Liver (tissue), 9 donors: ENCODE data around the gene HOXC10. TPM values are rescaled to one million over a fixed set of nuclear protein-coding genes. Genes with fewer than 3 reads are reported as not detected.

Source experiments
- DNase-seq: peaks from one replicate; pipeline ENCODE4 v3.0.0-alpha.2; 2017; ENCODE audit warnings: low spot score
- H3K27ac ChIP-seq, 2 donors: one replicate each; pipeline ENCODE4 v1.7.0; 2013; ENCODE audit warnings: inconsistent platforms in 2 of 2, low read length in 2 of 2, control low read depth in 1 of 2, low read depth in 1 of 2, mild to moderate bottlenecking in 1 of 2
- H3K27me3 ChIP-seq, 4 donors: one replicate each; pipeline versions ENCODE4 v1.6.1 to v1.7.0; 2013; ENCODE audit warnings: low read length in 3 of 4, inconsistent platforms in 1 of 4, mild to moderate bottlenecking in 1 of 4, moderate library complexity in 1 of 4; ENCODE audit not compliant: control insufficient read depth in 4 of 4, insufficient read depth in 4 of 4
- H3K36me3 ChIP-seq, 4 donors: one replicate each; pipeline versions ENCODE4 v1.6.1 to v1.7.0; 2013; ENCODE audit warnings: low read length in 3 of 4, mild to moderate bottlenecking in 3 of 4, low read depth in 1 of 4, moderate library complexity in 1 of 4; ENCODE audit not compliant: control insufficient read depth in 4 of 4, insufficient read depth in 3 of 4
- H3K4me1 ChIP-seq, 4 donors: one replicate each; pipeline versions ENCODE4 v1.6.1 to v1.7.0; 2013; ENCODE audit warnings: low read length in 3 of 4, mild to moderate bottlenecking in 3 of 4, moderate library complexity in 1 of 4; ENCODE audit not compliant: control insufficient read depth in 4 of 4, insufficient read depth in 4 of 4
- H3K4me3 ChIP-seq, 3 donors: one replicate each; pipeline versions ENCODE4 v1.6.1 to v1.7.0; 2013; ENCODE audit warnings: low read length in 3 of 3, control low read depth in 1 of 3, low read depth in 1 of 3, mild to moderate bottlenecking in 1 of 3
- H3K9ac ChIP-seq, 2 donors: one replicate each; pipeline ENCODE4 v1.7.0; 2013; ENCODE audit warnings: low read length in 2 of 2, mild to moderate bottlenecking in 2 of 2, moderate library complexity in 2 of 2, control low read depth in 1 of 2, low read depth in 1 of 2
- H3K9me3 ChIP-seq, 4 donors: one replicate each; pipeline versions ENCODE4 v1.6.1 to v1.7.0; 2013; ENCODE audit warnings: low read length in 3 of 4; ENCODE audit not compliant: control insufficient read depth in 4 of 4
- EGR1 ChIP-seq, 2 donors: IDR thresholded peaks; 2 replicates each; pipeline ENCODE4 v1.6.1; 2016 to 2018; ENCODE audit warnings: antibody characterized with exemption in 2 of 2, low read depth in 2 of 2
- FOXA1 ChIP-seq: IDR thresholded peaks from 2 replicates; pipeline ENCODE4 v1.6.1; 2016; ENCODE audit warnings: antibody characterized with exemption
- FOXA2 ChIP-seq: IDR thresholded peaks from 2 replicates; pipeline ENCODE4 v1.6.1; 2016; ENCODE audit warnings: antibody characterized with exemption
- GABPA ChIP-seq, 2 donors: IDR thresholded peaks in 1 of 2; conservative IDR thresholded peaks in 1 of 2; 2 replicates each; pipeline ENCODE4 v1.6.1; 2016; ENCODE audit warnings: antibody characterized with exemption in 2 of 2, mild to moderate bottlenecking in 1 of 2, moderate library complexity in 1 of 2
- HNF4A ChIP-seq, 2 donors: conservative IDR thresholded peaks; 2 replicates each; pipeline ENCODE4 v1.6.1; 2016; ENCODE audit warnings: antibody characterized with exemption in 2 of 2, mild to moderate bottlenecking in 2 of 2
- HNF4G ChIP-seq: IDR thresholded peaks from 2 replicates; pipeline ENCODE4 v1.6.1; 2016; ENCODE audit warnings: antibody characterized with exemption
- JUND ChIP-seq, 2 donors: IDR thresholded peaks; 2 replicates each; pipeline ENCODE4 v1.6.1; 2016; ENCODE audit warnings: antibody characterized with exemption in 2 of 2
- NR2F2 ChIP-seq: IDR thresholded peaks from 2 replicates; pipeline ENCODE4 v1.6.1; 2016; ENCODE audit warnings: antibody characterized with exemption
- RAD21 ChIP-seq, 2 donors: IDR thresholded peaks; 2 replicates each; pipeline ENCODE4 v1.6.1; 2016; ENCODE audit warnings: antibody characterized with exemption in 2 of 2, mild to moderate bottlenecking in 2 of 2
- RXRA ChIP-seq, 2 donors: IDR thresholded peaks; 2 replicates each; pipeline ENCODE4 v1.6.1; 2017 to 2018; ENCODE audit warnings: antibody characterized with exemption in 2 of 2, mild to moderate bottlenecking in 1 of 2
- SP1 ChIP-seq: IDR thresholded peaks from 2 replicates; pipeline ENCODE4 v1.6.1; 2018; ENCODE audit warnings: antibody characterized with exemption, mild to moderate bottlenecking
- TAF1 ChIP-seq: conservative IDR thresholded peaks from 2 replicates; pipeline ENCODE4 v1.6.1; 2016; ENCODE audit warnings: antibody characterized with exemption, mild to moderate bottlenecking
- YY1 ChIP-seq: IDR thresholded peaks from 2 replicates; pipeline ENCODE4 v1.6.1; 2016; ENCODE audit warnings: antibody characterized with exemption, mild to moderate bottlenecking
- WGBS: extraction: QIAGEN DNeasy Blood & Tissue Kit; methylation state at CpG from one replicate; pipeline ENCODE4 v1.1.7; 2013; 5-methylcytosine and 5-hydroxymethylcytosine counted together
- polyA plus RNA-seq, 2 donors: library from polyadenylated mRNA; stranded (reverse) in 1 of 2; unstranded in 1 of 2; fragments of 200-250 nt in 1 of 2; fragments of >200 nt in 1 of 2; fragmentation: Nextera tagmentation in 1 of 2; extraction: Ambion mirVana in 1 of 2; gene quantifications; one replicate each; pipeline versions ENCODE4 v1.2.1 to v1.2.3, GENCODE V29; 2013 to 2015
- total RNA-seq, 2 donors: library from RNA; depleted of rRNA; stranded (reverse); fragments of >200 nt; gene quantifications; one replicate each; pipeline ENCODE4 v1.2.3, GENCODE V29; 2014
- TF ChIP-seq, protein P1 (sequence below): IDR thresholded peaks from 2 replicates; pipeline ENCODE4 v1.6.1; 2016; ENCODE audit warnings: antibody characterized with exemption
- TF ChIP-seq, protein P2 (sequence below): IDR thresholded peaks from 2 replicates; pipeline ENCODE4 v1.6.1; 2016; ENCODE audit warnings: antibody characterized with exemption
- TF ChIP-seq, protein P3 (sequence below): IDR thresholded peaks from 2 replicates; pipeline ENCODE4 v1.6.1; 2016; ENCODE audit warnings: antibody characterized with exemption
- TF ChIP-seq, protein P4 (sequence below): fragments of 150-350 bp; IDR thresholded peaks from 2 replicates; pipeline ENCODE4 v1.5.1; 2017; ENCODE audit warnings: improper control_type of control experiment, low read depth, low read length; ENCODE audit not compliant: missing input control
- TF ChIP-seq, protein P5 (sequence below): IDR thresholded peaks from 2 replicates; pipeline ENCODE4 v1.6.1; 2016; ENCODE audit warnings: antibody characterized with exemption, mild to moderate bottlenecking
- donor health status: healthy.
- donor health status: healthy.
- donor health status: healthy.
- donor health status: healthy.
- donor health status: healthy.

HOXC10 gene
- total and polyA plus RNA-seq, 4 donors: not detected

DNA sequence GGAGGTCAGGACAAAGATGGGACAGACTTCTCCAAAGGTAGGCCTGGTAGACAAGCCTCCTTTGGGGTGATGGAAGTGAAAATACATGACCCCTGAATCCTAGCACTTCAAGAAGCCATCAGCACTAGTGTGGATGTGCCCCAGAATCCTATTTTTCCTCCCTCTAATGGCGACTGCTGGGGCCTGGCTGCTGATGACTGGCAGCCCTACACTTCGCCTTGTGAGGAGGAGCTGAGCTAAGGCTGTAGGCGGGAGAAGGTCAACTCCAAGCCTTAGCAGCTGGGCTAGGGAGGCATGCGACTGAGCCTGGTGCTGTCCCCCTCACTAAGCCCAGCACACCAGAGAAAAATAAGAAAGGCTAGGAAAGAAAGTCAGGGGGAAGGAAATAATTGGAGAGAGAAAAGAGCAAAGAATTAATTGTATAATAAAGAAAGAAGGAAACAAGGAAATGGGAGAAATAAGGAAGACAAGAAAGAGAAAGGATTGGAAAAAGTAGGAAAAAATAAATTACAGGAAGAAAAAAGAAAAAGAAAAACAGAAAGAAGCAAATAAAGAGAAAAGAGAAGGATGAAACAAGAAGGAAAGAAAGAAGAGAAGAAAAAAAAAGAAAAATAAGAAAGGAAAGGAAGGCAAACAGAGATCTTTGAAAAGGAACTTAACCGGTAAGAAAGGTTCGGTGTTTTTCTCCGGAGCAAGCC, 4.7 kb upstream of the HOXC10 start:
- no peak overlapping the region for H3K4me3 ChIP-seq
- no peak for DNase-seq
- TF ChIP-seq, protein P1, sequence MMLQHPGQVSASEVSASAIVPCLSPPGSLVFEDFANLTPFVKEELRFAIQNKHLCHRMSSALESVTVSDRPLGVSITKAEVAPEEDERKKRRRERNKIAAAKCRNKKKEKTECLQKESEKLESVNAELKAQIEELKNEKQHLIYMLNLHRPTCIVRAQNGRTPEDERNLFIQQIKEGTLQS: no peak
- TF ChIP-seq, protein P2, sequence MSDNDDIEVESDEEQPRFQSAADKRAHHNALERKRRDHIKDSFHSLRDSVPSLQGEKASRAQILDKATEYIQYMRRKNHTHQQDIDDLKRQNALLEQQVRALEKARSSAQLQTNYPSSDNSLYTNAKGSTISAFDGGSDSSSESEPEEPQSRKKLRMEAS: no peak
- TF ChIP-seq RXRA (IDR thresholded peaks at IDR 0.05): no peak
- TF ChIP-seq GABPA (IDR thresholded peaks at IDR 0.05 in 1 of 2, conservative IDR thresholded peaks at IDR 0.05 in 1 of 2): no peak
- TF ChIP-seq SP1: no peak
- TF ChIP-seq EGR1 (IDR thresholded peaks at IDR 0.05; ENCODE audit: low read depth in 2 of 2): no peak
- H3K4me1 ChIP-seq: peaks cover 0 to 6% (median 2%) of the 10 kb centered on the region in 4 donors
- H3K36me3 ChIP-seq: no peaks in the 10 kb centered on the region
- H3K27me3 ChIP-seq: peaks cover 14 to 38% (median 26%) of the 10 kb centered on the region in 4 donors
- H3K9ac ChIP-seq: no peak overlapping the region
- peaks cover 0 to 4% (median 2%) of the 10 kb centered on the region in 4 donors for H3K9me3 ChIP-seq
- 17% methylated on average over 7 of the region's 7 CpGs for WGBS
- H3K27ac ChIP-seq: no peak overlapping the region

DNA sequence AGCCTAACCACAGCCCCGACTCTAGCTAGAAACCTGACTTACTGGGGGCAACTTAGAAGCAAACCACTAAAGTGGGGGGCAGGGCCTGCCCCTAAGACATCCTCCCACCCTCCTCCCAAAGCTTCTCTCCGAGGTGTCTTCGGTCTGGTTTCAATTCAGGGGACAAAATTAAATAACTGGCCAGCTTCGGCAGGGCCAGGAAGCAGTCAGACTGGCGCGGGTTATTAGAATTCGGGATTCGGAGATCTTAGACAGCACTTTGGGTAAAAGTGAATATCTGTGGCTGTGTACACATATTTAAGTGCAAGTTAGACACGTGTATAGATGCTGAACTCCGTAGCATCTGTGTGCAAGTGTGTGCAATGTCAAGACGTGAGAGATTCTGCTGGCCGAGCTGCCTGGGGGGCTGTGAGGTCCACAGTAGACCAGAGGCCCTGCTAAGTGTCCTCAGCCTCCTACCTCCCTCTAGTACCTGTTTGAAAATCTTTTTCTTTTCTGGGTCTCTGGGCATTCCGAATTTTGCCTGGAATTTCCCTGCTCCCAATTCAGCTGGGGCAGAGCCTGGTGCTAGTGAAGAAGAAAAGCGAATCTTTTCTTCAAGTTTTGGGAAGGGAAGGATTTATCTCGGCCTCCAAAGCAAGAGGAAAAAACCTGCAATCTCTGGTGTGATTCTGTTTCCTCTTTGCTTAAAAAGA, 4.0 kb upstream of the HOXC10 start:
- peaks cover 16 to 39% (median 27%) of the 10 kb centered on the region in 4 donors for H3K27me3 ChIP-seq
- DNase-seq: no peak
- TF ChIP-seq, protein P3, sequence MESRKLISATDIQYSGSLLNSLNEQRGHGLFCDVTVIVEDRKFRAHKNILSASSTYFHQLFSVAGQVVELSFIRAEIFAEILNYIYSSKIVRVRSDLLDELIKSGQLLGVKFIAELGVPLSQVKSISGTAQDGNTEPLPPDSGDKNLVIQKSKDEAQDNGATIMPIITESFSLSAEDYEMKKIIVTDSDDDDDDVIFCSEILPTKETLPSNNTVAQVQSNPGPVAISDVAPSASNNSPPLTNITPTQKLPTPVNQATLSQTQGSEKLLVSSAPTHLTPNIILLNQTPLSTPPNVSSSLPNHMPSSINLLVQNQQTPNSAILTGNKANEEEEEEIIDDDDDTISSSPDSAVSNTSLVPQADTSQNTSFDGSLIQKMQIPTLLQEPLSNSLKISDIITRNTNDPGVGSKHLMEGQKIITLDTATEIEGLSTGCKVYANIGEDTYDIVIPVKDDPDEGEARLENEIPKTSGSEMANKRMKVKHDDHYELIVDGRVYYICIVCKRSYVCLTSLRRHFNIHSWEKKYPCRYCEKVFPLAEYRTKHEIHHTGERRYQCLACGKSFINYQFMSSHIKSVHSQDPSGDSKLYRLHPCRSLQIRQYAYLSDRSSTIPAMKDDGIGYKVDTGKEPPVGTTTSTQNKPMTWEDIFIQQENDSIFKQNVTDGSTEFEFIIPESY: no peak
- TF ChIP-seq RXRA (IDR thresholded peaks at IDR 0.05): no peak
- no peak for TF ChIP-seq RAD21 (IDR thresholded peaks at IDR 0.05)
- TF ChIP-seq, protein P4, sequence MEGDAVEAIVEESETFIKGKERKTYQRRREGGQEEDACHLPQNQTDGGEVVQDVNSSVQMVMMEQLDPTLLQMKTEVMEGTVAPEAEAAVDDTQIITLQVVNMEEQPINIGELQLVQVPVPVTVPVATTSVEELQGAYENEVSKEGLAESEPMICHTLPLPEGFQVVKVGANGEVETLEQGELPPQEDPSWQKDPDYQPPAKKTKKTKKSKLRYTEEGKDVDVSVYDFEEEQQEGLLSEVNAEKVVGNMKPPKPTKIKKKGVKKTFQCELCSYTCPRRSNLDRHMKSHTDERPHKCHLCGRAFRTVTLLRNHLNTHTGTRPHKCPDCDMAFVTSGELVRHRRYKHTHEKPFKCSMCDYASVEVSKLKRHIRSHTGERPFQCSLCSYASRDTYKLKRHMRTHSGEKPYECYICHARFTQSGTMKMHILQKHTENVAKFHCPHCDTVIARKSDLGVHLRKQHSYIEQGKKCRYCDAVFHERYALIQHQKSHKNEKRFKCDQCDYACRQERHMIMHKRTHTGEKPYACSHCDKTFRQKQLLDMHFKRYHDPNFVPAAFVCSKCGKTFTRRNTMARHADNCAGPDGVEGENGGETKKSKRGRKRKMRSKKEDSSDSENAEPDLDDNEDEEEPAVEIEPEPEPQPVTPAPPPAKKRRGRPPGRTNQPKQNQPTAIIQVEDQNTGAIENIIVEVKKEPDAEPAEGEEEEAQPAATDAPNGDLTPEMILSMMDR: no peak
- no peak for TF ChIP-seq FOXA1
- TF ChIP-seq, protein P5, sequence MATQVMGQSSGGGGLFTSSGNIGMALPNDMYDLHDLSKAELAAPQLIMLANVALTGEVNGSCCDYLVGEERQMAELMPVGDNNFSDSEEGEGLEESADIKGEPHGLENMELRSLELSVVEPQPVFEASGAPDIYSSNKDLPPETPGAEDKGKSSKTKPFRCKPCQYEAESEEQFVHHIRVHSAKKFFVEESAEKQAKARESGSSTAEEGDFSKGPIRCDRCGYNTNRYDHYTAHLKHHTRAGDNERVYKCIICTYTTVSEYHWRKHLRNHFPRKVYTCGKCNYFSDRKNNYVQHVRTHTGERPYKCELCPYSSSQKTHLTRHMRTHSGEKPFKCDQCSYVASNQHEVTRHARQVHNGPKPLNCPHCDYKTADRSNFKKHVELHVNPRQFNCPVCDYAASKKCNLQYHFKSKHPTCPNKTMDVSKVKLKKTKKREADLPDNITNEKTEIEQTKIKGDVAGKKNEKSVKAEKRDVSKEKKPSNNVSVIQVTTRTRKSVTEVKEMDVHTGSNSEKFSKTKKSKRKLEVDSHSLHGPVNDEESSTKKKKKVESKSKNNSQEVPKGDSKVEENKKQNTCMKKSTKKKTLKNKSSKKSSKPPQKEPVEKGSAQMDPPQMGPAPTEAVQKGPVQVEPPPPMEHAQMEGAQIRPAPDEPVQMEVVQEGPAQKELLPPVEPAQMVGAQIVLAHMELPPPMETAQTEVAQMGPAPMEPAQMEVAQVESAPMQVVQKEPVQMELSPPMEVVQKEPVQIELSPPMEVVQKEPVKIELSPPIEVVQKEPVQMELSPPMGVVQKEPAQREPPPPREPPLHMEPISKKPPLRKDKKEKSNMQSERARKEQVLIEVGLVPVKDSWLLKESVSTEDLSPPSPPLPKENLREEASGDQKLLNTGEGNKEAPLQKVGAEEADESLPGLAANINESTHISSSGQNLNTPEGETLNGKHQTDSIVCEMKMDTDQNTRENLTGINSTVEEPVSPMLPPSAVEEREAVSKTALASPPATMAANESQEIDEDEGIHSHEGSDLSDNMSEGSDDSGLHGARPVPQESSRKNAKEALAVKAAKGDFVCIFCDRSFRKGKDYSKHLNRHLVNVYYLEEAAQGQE: no peak
- no peak for TF ChIP-seq GABPA (IDR thresholded peaks at IDR 0.05 in 1 of 2, conservative IDR thresholded peaks at IDR 0.05 in 1 of 2)
- TF ChIP-seq JUND (IDR thresholded peaks at IDR 0.05): no peak
- TF ChIP-seq HNF4A (conservative IDR thresholded peaks at IDR 0.05): no peak
- no peak for TF ChIP-seq YY1
- TF ChIP-seq, protein P1: no peak
- TF ChIP-seq FOXA2: no peak
- no peak for TF ChIP-seq SP1
- TF ChIP-seq HNF4G: no peak
- TF ChIP-seq, protein P2: no peak
- TF ChIP-seq EGR1 (IDR thresholded peaks at IDR 0.05; ENCODE audit: low read depth in 2 of 2): no peak
- TF ChIP-seq NR2F2: no peak
- no peak for TF ChIP-seq TAF1

More for the DNA sequence above, 4.0 kb upstream of the HOXC10 start:
- no peaks in the 10 kb centered on the region for H3K36me3 ChIP-seq
- H3K4me1 ChIP-seq: peaks cover 1 to 9% (median 5%) of the 10 kb centered on the region in 4 donors
- H3K4me3 ChIP-seq: no peak overlapping the region
- peaks cover 0 to 7% (median 2%) of the 10 kb centered on the region in 4 donors for H3K9me3 ChIP-seq
- H3K9ac ChIP-seq: no peak overlapping the region
- no peak overlapping the region for H3K27ac ChIP-seq
- 22% methylated on average over 15 of the region's 15 CpGs for WGBS
